GM10248 (cell line): ENCODE data around the gene NUP205.
"Not testable (repeated sequence)": the region's sequence is repeated elsewhere in the genome, so short reads cannot be mapped to it uniquely, and the experiment has no call there.

ENCODE experiments used
- CTCF ChIA-PET: fragments of 300-600 bp; sonication (Branson Sonifier 250); formaldehyde crosslinking; extraction: SDS; loops from one replicate; lab custom pipeline; 2021; ENCODE audit warnings: antibody characterized with exemption; lab: Yijun Ruan, JAX
- POLR2A ChIA-PET: fragments of 350-650 bp; sonication (Branson Sonifier 250); formaldehyde crosslinking; extraction: SDS; loops from one replicate; lab custom pipeline; 2020; ENCODE audit warnings: antibody characterized with exemption; lab: Yijun Ruan, JAX
- DNase-seq: peaks from one replicate; pipeline ENCODE4 v3.0.0; 2012; ENCODE audit errors: extremely low spot score
- TF ChIP-seq, protein P1 (sequence below): IDR thresholded peaks from 2 replicates; pipeline ENCODE4 v1.5.1; 2012; ENCODE audit warnings: mild to moderate bottlenecking, low read depth; ENCODE audit errors: extremely low read depth, missing control alignments, control extremely low read depth

NUP205 gene

DNA sequence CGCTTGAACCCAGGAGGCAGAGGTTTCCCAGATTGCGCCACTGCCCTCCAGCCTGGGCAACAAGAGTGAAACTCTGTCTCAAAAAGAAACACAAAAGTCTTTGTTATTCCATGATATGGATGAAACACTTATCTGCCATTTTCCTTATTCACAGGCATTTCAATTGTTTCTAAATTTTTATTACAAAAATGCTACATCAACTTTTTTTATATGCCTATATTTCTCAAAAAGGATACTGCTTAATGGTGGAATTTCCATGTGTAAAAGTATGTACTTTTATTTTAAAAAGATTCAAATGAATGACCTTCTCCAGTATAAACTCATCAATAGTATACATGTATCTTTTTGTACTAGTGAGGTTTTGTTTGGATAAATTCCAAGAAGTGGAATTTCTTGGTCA lies 62.7 kb downstream of the NUP205 start:
- ChIA-PET POLR2A (no interaction called here), CTCF (interaction anchor here (0.8 to 4.8 kb wide), 12 partner anchors 9 to 346 kb away, joined by 3 to 49 read pairs (median 4); no protein-coding TSS in a partner anchor)
- DNase-seq = no peak
- TF ChIP-seq, protein P1, sequence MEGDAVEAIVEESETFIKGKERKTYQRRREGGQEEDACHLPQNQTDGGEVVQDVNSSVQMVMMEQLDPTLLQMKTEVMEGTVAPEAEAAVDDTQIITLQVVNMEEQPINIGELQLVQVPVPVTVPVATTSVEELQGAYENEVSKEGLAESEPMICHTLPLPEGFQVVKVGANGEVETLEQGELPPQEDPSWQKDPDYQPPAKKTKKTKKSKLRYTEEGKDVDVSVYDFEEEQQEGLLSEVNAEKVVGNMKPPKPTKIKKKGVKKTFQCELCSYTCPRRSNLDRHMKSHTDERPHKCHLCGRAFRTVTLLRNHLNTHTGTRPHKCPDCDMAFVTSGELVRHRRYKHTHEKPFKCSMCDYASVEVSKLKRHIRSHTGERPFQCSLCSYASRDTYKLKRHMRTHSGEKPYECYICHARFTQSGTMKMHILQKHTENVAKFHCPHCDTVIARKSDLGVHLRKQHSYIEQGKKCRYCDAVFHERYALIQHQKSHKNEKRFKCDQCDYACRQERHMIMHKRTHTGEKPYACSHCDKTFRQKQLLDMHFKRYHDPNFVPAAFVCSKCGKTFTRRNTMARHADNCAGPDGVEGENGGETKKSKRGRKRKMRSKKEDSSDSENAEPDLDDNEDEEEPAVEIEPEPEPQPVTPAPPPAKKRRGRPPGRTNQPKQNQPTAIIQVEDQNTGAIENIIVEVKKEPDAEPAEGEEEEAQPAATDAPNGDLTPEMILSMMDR = no peak

DNA sequence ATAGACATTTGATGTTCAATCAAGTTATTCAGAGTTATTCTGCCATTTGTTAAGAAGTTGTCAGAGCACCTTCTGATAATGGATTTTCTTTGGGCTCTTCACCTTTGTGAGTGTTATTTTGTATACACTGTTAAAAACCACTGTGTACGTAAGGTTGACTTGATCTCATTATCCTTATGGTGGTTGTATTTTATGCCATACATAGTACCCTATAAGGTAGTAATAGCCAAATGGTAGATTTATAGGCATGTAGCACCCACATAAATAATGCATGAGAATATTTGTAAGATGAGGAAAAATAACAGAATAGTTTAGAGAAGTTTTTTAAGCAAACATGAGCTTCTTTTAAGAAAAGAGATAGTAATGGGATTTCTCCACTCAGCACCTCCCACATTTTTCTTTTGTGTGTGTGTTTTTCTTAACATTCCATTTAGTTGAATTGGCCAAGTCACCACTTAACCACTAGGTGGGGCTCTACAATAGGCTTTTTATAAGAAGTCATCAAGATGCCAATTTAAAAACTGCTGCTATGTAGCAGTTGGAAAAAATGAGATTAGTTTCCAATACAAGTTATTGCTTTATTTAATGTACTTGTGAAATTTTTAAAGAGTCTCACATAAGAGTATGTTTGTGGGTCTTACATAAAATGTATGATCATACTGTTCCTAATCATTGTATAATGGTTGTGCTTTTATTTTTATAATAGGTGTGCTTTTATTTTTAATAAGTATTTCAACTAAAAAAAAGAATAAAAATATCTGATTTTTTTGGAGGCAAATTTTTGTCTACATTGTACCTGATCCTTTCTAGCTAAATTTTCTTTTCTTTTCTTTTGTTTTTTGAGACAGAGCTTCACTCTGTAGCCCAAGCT lies 63.5 kb downstream of the NUP205 start:
- DNase-seq = peak; percentile 35
- ChIA-PET CTCF (interaction anchor here (0.8 to 4.8 kb wide), 12 partner anchors 9 to 347 kb away, joined by 3 to 49 read pairs (median 4); no protein-coding TSS in a partner anchor), POLR2A (no interaction called here)
- TF ChIP-seq, protein P1 = peak; percentile 78

DNA sequence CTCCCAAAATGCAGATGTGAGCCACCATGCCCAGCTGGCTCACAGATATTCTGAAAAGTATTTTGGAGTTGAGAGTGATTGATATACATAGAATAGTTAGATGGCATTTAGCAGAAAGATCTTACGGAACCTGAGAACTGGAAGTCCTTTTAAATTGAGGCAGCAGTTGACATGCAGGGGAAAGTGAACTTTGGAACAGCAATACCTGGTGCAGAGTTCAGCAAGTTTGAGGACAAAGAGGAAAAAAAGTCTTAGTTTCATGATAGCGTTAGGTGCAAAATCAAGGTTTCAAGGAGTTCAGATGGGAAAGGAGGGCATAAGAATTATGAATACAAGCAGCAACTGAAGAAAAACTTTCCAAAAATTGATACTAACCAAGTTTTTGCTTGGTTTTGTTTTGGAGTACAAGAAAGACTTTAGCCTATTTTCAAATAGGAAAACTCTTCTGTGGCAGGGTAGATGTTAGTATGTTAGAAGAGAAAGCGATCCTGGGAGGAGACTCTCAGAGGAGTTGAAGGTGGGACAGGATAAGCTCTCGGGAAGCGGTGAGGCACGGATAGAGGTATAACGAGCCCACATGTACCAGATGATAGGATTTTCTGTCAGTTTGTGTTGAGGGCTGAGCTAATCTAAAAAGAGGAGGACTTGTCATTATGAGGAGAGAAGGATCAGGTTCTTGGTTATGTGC lies 76.6 kb downstream of the NUP205 start:
- TF ChIP-seq, protein P1 = no peak
- ChIA-PET POLR2A (no interaction called here), CTCF (interaction anchor here (1.5 to 6.0 kb wide), 2 partner anchors 10 to 48 kb away, joined by 5 to 51 read pairs; no protein-coding TSS in a partner anchor)
- DNase-seq = no peak

DNA sequence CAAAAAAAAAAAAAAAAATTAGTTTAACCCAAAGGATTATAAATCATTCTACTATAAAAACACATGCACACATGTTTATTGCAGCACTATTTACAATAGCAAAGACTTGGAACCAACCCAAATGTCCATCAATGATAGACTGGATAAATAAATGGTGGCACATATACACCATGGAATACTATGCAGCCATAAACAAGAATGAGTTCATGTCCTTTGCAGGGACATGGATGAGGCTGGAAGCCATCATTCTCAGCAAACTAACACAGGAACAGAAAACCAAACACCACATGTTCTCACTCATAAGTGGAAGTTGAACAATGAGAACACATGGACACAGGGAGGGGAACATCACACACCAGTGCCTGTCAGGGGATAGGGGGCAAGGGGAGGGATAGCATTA lies 82.0 kb downstream of the NUP205 start:
- DNase-seq, CTCF ChIA-PET, POLR2A ChIA-PET: not testable (repeated sequence)

DNA sequence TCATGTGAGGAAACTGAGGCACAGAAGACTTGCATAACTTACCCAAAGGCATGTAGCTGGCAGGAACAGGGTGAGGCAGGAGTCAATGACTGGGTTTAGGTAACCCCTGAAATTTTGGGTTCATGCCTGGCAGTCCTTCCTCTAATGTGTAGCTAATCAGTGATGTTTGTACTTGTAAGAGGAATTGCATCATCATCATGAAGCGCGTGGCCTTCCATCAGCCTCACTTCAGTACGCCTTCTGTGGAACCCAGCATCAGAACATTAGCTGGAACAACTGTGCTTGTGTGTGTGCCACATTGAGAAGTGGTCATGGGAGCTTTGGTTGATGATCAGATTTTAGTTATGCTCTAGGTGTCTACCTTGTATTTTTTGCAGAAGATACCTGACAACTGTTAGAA lies 86.4 kb downstream of the NUP205 start:
- ChIA-PET CTCF (interaction anchor here (0.9 to 9.0 kb wide), 19 partner anchors 9 to 474 kb away, joined by 3 to 109 read pairs (median 4); partner anchors contain the start of gene STMP1), POLR2A (no interaction called here)
- DNase-seq = no peak
- TF ChIP-seq, protein P1 = no peak

DNA sequence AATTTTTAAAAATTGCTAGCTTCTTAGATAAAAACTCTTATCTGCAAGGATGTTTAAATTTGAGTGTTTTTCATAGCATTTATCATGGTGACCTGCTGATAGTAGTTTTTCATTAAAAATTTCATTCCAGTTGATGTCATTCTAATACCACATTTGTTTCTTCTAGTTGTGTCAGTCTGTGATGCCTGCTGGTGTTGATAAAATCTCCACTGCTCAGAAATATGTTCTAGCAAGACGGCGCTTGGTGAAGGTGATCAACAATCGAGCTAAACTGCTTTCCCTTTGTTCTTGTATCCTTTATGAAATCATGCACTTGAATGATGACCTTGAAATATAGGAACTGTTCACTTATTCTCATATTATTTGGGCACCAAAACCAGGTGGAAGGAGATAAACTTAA lies 87.0 kb downstream of the NUP205 start:
- CTCF ChIA-PET = interaction anchor here (0.6 to 9.0 kb wide), 31 partner anchors 8 to 475 kb away, joined by 3 to 109 read pairs (median 4); partner anchors contain the start of gene STMP1
- no peak for DNase-seq
- TF ChIP-seq, protein P1 = no peak
- POLR2A ChIA-PET = no interaction called here
